Mononuclear cell (primary cell): ENCODE measurements around the gene BEST3. TPM values are rescaled to one million over a fixed set of nuclear protein-coding genes. Genes with fewer than 3 reads are reported as not detected.

ENCODE experiments used
- H3K27me3 ChIP-seq: 2 replicates; pipeline ENCODE4 v1.6.0; 2011; ENCODE audit warnings: low read length, control low read depth; ENCODE audit not compliant: insufficient read depth
- H3K4me1 ChIP-seq: 2 replicates; pipeline ENCODE4 v1.5.1; 2011; ENCODE audit warnings: mild to moderate bottlenecking, low read length, control low read depth; ENCODE audit not compliant: insufficient read depth
- H3K4me3 ChIP-seq: 2 replicates; pipeline ENCODE4 v1.5.1; 2011; ENCODE audit warnings: mild to moderate bottlenecking, low read length, moderate library complexity
- H3K9me3 ChIP-seq: 2 replicates; pipeline ENCODE4 v1.5.1; 2011; ENCODE audit warnings: low read depth, mild to moderate bottlenecking, control low read depth, low read length
- total RNA-seq: library from RNA; depleted of rRNA; stranded (reverse); fragments of >200 nt; gene quantifications from one replicate; pipeline ENCODE4 v1.2.3, GENCODE V29; 2012

Gene BEST3
- total RNA-seq, 1 donor = 0.31 TPM

DNA sequence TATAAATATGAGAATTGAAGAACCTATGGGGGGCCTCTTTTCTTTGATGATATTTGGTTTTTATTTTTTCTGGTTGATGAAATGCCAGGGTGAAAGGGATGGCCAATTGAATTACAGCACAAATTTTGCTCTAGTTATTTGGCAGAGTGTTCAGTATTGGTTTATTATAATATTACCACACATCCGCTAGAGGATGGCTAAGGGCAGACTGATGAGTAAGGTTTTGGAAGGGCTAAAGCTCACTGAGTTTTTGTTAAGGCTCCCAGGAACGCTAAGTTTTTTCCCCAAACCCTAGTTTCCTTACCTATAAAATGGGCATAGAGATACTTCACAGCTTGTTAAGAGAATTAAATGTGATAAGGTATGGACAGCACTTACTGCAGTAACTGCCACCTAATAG, 54.1 kb downstream of the BEST3 start:
- no peak overlapping the region for H3K4me3 ChIP-seq
- H3K9me3 ChIP-seq = no peaks in the 10 kb centered on the region
- no peaks in the 10 kb centered on the region for H3K4me1 ChIP-seq
- no peaks in the 10 kb centered on the region for H3K27me3 ChIP-seq

DNA sequence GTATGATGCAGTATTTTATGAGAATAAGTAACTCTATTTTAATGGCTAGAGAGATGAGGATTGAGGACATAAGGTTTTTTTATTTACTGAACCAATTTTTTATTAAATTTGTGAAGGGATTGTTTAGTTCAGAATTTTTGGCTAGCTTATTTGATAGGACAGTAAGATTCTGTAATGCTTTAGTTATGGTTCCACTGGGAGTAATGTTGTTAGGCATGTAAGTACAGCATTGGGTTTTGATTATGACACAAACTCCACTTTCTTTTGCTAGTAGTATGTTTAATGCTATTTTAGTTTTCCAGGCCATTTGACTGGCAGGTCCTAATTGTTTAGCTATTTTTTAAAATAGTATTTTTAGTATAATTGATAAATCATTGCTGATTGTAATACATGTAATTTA, 54.6 kb downstream of the BEST3 start:
- Histone ChIP-seq H3K27me3 (no peaks in the 10 kb centered on the region), H3K9me3 (no peaks in the 10 kb centered on the region), H3K4me3 (no peak overlapping the region), H3K4me1 (no peaks in the 10 kb centered on the region)

DNA sequence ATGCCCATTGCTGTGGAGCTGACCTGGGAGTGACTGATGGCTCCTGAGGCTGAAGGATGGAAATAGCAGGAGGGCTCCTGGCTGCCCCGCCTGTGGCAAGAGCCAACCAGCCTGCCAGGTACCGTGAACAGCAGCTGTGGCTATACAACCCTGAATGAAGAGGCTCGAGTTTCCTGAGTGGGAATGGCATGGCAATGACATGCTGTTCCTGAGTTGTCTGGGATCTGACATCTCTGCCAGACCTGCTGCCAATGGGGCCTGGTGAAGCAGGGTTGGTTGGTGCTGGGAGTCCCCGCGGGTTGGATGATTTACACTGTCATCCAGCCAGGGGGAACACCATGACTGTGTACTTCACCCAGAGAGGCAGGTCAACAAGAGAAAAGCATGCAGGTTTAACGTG, 56.6 kb downstream of the BEST3 start:
- H3K4me1 ChIP-seq = no peaks in the 10 kb centered on the region
- H3K4me3 ChIP-seq = no peak overlapping the region
- no peaks in the 10 kb centered on the region for H3K27me3 ChIP-seq
- H3K9me3 ChIP-seq = no peaks in the 10 kb centered on the region

DNA sequence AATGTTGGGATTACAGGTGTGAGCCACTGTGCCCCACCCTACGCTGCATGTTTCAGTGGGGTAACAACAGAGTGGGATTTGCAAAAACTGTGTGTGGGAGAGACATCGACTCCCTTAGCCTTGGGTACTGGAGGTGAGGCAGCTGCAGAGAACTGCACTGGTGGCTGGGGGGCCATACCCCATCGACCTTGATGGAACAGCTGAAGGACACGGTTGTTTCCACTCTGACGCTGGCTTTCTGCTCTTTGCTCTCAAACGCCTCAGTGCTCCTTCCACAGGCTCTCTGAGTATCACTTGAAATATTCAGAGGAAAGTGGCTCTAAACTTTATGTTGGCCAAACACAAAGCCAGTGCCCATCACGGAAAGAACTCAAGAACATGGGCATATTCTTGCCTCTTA, 57.6 kb downstream of the BEST3 start:
- Histone ChIP-seq H3K4me1 (no peaks in the 10 kb centered on the region), H3K4me3 (no peak overlapping the region), H3K27me3 (no peaks in the 10 kb centered on the region), H3K9me3 (no peaks in the 10 kb centered on the region)

DNA sequence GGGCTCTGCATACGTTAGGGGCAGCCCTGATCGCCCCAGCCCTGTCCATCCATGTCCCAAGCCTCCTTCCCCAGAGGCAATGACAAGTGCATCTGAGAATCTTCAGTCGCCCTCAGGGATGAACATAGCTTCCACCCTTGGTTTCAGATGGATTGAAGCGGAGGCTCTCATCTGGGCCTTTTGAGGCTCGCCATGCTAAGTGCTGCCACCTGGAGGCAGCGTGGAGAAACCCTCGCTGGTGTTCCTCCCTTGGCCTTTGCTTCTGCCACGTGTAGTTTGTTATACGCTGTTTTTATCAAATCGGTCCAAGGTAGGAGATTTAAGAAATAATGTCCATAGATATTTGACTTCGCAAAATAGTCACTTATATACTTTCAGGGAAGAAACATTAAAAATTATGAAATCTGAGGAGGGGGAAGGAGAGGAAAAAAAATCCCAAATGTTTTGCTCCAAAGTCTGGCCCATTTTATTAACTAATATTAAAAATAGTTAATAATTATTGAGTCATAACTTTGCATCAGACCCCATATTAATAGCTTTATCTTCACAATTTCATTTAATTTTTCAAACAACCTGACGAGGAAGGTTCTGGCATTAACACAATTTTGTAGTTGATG, 59.6 kb downstream of the BEST3 start:
- H3K9me3 ChIP-seq = no peaks in the 10 kb centered on the region
- H3K27me3 ChIP-seq = no peaks in the 10 kb centered on the region
- H3K4me3 ChIP-seq = no peak overlapping the region
- no peaks in the 10 kb centered on the region for H3K4me1 ChIP-seq

DNA sequence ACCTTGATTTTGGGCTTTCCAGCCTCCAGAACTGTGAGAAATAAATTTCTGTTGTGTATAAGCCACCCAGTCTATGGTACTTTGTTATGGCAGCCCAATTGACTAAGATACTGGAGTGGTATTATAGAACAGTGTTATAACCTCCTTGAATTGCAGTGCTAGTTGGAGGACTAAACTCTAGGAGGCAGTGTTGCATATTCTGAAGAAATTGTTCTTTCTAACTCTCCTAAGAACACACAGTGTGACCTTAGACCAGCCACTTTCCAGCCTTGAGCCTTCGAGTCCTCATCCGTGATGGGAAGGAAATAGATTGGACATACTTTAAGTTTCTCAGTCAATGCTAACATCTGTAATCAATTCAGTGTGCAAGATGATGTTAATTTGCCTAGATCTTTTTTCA, 66.0 kb downstream of the BEST3 start:
- Histone ChIP-seq H3K4me3 (no peak overlapping the region), H3K27me3 (no peaks in the 10 kb centered on the region), H3K4me1 (no peaks in the 10 kb centered on the region), H3K9me3 (no peaks in the 10 kb centered on the region)

DNA sequence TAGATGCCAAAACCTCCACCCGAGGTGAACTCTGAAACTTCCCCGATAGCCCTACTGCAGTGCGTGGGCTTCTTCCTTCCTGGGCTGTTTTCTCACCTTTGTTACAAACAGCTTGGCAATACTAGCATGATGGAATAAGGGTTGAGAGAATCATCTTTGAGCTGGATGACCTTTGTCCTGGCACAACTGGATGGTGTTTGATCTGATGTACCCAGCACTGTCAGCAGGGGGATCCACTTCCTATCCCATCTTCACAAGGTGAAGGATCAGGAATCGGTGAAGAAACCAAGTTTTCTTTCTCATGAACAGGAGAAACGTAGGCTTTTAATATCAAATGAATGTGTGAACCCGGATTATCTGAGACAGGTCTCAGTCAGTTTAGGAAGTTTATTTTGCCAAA, 68.9 kb downstream of the BEST3 start:
- Histone ChIP-seq H3K4me3 (no peak overlapping the region), H3K4me1 (no peaks in the 10 kb centered on the region), H3K27me3 (no peaks in the 10 kb centered on the region), H3K9me3 (no peaks in the 10 kb centered on the region)

DNA sequence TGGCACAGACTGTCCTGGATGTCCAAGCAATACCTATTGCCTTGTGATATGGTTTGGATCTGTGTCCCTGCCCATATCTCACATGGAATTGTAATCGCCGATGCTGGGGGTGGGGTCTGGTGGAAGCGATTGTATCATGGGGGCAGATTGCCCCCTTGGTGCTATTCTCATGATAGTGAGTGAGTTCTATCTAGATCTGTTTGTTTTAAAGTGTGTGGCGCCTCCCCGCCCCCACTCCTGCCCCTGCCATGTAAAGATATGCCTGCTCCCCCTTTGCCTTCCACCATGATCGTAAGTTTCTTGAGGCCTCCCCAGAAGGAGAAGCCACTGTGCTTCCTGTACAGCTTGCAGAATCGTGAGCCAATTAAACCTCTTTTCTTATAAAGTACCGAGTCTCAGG, 71.6 kb downstream of the BEST3 start:
- no peaks in the 10 kb centered on the region for H3K4me1 ChIP-seq
- no peaks in the 10 kb centered on the region for H3K9me3 ChIP-seq
- no peaks in the 10 kb centered on the region for H3K27me3 ChIP-seq
- H3K4me3 ChIP-seq = no peak overlapping the region

DNA sequence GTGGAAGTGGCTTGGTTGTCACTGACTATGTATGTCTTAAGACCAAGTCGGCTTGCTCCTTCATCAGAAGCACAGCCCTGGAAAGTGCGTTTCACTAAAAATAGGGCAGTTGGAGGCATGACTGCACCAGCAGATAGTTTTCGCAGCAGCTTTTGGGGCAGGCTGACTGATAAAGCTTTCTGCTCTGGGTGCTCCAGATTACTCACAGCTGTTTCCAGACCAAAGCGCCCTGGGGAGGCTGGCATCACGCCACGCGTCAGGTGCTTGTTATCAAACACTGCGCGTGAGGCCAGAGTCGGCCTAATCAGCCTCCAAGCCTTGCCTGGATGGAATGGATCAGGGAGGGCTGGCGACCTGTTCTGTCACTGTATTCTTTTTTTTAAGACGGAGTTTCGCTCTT, 75.1 kb downstream of the BEST3 start:
- H3K9me3 ChIP-seq = no peaks in the 10 kb centered on the region
- no peak overlapping the region for H3K4me3 ChIP-seq
- H3K4me1 ChIP-seq = no peaks in the 10 kb centered on the region
- H3K27me3 ChIP-seq = no peaks in the 10 kb centered on the region

DNA sequence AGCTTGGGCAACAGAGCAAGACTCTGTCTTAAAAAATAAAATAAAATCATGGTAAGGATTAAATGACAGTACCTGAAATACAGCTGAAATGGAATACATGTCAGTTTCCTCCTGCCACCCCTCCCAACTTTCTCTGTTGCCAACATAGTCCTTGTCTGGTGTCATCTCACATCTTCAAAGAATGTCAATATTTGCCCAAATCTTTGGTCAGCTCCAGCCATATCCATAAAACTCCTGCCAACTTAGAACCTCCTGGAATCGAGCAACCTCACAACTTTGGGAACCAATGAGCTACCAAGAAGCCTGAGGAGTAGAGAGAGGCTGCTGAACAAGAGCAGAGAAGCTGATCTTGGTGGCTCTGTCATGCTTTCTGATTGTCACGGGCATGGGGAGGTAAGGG, 77.6 kb downstream of the BEST3 start:
- H3K27me3 ChIP-seq = no peaks in the 10 kb centered on the region
- no peaks in the 10 kb centered on the region for H3K9me3 ChIP-seq
- no peak overlapping the region for H3K4me3 ChIP-seq
- no peaks in the 10 kb centered on the region for H3K4me1 ChIP-seq

DNA sequence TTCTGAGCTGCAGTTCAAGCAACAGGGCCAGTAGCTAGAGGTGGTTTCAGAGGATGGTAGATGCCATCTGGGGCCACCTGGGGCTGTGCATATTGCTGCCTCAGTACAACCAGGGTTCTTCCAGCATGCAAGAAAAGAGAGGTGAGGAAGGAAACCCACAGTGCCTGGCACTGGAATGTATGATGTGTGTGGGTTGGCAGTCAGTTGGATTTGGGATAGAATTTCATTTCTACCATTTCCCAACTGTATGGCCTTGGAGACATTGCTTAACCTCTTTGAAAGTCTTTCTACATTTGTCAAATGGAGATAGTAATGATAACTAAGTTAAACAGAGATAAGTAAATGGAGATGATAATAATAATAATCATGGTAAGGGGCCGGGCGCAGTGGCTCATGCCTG, 78.2 kb downstream of the BEST3 start:
- no peaks in the 10 kb centered on the region for H3K27me3 ChIP-seq
- no peaks in the 10 kb centered on the region for H3K4me1 ChIP-seq
- H3K9me3 ChIP-seq = no peaks in the 10 kb centered on the region
- H3K4me3 ChIP-seq = no peak overlapping the region

DNA sequence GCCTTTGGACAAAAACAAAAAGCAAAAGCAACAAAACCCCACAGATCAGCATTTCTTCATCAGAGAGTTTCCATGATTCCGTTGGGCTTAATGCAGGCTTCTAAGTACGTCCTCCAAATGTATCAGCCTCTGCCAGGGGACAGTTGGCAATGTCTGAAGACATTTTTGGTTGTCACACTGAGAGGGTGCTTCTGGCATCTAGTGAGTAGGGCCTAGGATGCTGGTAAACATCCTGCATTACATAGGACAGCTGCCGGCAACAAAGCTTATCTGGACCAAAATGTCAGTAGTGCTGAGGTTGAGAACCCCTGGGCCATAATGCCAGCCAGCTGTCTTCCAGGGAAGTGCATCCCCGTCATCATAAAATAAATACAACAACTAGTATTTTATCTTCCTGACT, 79.0 kb downstream of the BEST3 start:
- no peaks in the 10 kb centered on the region for H3K27me3 ChIP-seq
- no peak overlapping the region for H3K4me3 ChIP-seq
- no peaks in the 10 kb centered on the region for H3K4me1 ChIP-seq
- H3K9me3 ChIP-seq = no peaks in the 10 kb centered on the region

DNA sequence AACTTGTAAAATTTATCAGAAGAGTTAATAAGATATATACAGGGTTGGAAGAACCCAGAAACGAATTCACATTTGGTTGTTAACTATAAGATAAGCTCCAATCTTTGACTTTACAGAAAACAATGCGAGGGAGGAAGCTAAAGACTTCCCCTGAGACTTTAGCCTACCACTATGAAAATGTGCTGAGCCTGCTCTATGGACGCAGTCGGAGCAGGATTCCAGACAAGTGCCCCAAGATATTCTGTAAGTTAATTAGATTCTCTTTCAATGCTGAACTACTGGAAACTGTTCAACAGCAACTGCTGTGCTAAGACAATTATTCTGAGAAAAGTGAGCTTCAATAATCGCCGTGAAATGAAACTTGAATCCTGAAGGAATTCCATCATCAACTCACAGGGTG, 80.1 kb downstream of the BEST3 start:
- H3K4me1 ChIP-seq = no peaks in the 10 kb centered on the region
- no peaks in the 10 kb centered on the region for H3K27me3 ChIP-seq
- no peak overlapping the region for H3K4me3 ChIP-seq
- no peaks in the 10 kb centered on the region for H3K9me3 ChIP-seq

DNA sequence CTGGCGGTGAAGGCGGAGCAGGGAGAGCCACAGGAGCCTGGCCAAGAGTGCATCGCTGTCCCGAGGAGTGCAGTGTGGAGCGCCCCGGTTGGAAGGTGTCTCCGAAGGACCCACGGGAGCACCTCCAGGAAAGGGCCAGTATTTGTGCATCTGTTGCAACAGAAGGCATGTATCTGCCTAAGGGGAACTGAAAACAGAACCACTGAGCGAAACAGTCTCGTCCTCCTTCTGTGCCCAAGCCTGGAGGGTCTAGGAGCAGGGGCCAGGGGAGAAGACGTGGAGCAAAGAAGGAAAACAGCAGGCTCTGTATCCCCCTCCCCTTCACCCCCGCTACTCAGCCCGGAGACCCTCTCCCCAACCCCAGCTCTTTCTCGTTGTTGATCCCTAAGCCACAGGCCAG, 83.1 kb downstream of the BEST3 start:
- Histone ChIP-seq H3K9me3 (no peaks in the 10 kb centered on the region), H3K4me3 (no peak overlapping the region), H3K4me1 (no peaks in the 10 kb centered on the region), H3K27me3 (no peaks in the 10 kb centered on the region)

DNA sequence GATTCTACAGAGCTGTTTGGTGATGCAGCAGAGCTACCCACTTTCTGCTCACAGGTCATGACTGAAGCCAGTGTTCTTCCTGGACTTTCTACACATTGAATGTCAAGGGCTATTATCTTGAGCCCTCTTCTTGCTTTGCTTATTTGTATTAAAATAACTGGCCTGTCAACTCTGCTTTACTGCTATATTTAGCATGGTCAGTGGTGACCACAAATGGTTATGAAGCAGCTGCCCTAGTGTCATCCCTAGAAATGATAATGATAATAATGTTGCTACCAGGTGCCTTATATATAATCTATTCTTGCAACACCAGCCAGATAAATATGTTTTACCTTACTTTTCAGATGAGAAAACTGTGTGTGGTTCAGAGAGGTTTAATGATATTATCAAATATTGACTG, 85.8 kb downstream of the BEST3 start:
- Histone ChIP-seq H3K4me1 (no peaks in the 10 kb centered on the region), H3K27me3 (no peaks in the 10 kb centered on the region), H3K4me3 (no peak overlapping the region)

DNA sequence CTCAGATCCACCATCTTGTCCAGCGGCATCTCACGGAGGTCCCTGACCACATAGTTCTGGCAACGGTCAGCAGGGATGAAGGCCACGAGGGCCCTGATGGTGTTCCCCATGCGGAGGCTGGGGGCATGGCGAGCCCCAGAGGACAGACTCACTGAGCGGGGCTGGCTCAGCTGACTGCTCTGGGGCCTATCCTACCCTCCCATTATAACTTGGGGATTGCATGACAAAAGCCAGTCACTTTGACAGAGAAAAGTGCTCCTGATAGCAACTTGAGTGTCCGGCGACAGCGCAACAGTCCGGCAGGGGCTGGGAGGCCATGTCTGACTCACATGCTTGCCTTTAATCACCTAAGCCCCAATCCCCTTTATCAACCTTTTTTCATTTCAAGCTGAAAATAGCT, 88.4 kb downstream of the BEST3 start, which contains the start of gene LRRC10:
Gene LRRC10 (minus strand): TSS at position 179 of the 400 bp plus-strand sequence. CDS start 69 bp downstream, at position 110.
- Histone ChIP-seq H3K4me3 (no peak within 1 kb of the TSS), H3K27me3 (no peaks in the 10 kb centered on the region), H3K4me1 (no peaks in the 10 kb centered on the region), H3K9me3 (no peaks in the 10 kb centered on the region)

More for the DNA sequence above, 85.8 kb downstream of the BEST3 start:
- no peaks in the 10 kb centered on the region for H3K9me3 ChIP-seq
